M059J (cell line): ENCODE data around the gene FYN. TPM values are rescaled to one million over a fixed set of nuclear protein-coding genes. Genes with fewer than 3 reads are reported as not detected.
"Not testable (repeated sequence)": the region's sequence is repeated elsewhere in the genome, so short reads cannot be mapped to it uniquely, and the experiment has no call there.

ENCODE experiments used
- DNase-seq: peaks from one replicate; pipeline ENCODE4 v3.0.0-alpha.2; 2012; ENCODE audit warnings: low read depth
- total RNA-seq: library from RNA; depleted of rRNA; stranded (reverse); fragments of >200 nt; shearing (Covaris generic); gene quantifications from 2 replicates; pipeline ENCODE4 v1.2.3, GENCODE V29; 2014

Gene FYN
- total RNA-seq, 1 experiment from 2014 or later, result 63.4 TPM

DNA sequence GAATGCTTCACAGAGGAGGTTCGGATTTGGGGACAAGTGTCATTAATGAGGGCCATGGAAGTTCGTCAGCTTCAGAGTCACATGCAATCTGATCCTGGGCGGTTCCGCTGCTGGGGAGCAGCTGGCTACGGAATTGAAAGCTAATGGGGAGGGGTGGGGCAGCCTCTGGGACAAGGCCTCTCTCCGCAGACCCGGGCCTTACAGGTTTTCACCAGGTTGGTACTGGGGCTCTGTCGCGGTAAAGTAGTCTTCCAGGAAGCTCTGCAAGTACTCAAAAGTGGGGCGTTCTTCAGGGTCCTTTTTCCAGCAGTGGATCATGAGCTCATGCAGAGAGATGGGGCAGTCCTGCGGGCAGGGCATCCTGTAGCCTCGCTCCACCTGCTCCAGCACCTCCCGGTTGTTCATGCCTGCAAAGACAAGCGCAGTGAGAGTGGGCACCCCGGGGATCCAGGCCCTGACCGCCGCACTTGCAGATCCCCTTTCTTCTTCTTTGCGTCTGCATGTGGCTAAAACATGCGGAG lies 211.7 kb downstream of the FYN start:
- no peak for DNase-seq

DNA sequence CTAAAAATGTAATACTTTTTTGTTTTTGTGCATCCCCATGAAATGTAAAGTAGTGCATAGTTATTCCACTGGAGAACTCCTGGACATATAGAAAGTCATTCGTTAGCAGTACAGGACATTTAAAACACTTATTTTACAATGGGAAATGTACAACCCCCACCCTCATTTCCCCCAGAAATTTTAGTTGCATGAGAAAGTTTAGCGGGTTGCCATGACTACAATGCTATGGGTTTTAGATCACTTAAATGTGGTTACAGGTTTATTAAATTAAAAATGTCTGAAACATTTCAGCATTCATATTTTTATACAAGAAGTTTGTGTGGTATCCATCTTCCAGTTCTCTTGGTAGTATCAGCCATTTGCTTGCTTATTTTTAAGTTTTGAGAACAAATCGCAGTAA lies 212.7 kb downstream of the FYN start:
- no peak for DNase-seq

DNA sequence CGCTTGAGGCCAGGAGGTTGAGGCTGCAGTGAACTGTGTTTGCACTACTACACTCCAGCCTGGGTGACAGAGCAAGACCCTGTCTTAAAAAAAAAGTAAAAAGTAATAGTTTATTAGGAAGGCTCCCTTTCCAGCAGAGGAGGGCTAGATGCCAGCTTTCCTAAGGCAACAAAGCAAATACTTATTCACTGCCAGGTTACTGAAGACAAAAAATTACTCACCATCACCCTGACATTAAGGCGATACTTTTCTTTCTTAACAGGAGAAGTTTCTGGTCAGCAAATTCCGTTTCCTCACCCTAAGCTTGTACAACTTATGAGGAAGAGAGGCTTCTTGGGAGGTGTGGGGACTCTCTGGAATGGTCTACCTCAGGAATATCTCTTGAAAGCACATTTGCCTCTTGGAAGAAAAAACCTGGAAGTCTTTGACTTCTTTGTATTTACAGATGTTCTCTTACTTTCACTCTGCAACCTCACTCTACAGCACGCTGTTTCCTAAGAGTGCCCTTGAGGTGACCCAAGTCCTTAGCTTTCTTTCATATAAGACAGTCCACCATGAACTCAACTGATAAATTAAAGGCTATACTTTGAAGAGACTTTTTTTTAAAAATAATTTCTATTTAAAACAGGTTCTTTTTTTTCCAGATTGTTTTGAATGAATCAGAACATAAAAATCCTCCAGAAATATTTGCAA lies 214.6 kb downstream of the FYN start:
- peak; percentile 78 for DNase-seq

DNA sequence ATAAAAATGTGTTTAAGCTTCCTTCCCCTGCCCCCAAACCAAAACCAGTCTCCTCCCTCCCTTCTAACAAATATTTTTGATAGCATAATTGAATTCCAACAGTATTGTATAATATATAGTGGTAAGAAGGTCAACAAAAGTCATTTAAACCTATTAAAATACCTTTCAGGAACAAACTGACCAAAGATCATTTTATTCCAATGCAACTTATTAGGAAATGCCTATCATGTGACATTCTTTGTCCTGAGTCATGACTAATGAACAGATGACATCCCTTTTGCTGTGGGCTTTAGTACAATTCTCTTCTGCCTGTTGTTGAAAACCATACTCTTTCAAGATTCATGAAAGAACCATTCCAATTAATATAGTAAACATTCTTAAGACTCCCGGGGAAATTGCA lies 216.1 kb downstream of the FYN start:
- DNase-seq, result peak; percentile 78

DNA sequence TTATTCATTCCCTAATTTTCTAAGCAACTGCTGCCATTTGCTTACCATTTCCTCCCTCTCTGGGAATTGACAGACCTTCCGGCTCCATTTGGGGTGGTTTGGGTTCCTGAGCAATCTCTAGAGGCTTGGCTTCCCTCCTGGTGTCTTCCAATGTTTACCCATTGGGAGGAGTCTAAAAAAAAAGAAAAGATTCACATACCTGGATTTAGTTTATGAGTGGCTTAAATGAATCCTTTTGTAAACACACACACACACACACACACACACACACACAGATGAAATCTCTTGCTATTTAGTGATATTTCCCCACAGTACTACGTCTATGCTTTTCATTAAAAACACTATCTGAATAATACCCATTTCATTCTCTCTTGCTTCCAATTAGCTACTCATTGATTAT lies 219.3 kb downstream of the FYN start:
- peak; percentile 40 for DNase-seq

DNA sequence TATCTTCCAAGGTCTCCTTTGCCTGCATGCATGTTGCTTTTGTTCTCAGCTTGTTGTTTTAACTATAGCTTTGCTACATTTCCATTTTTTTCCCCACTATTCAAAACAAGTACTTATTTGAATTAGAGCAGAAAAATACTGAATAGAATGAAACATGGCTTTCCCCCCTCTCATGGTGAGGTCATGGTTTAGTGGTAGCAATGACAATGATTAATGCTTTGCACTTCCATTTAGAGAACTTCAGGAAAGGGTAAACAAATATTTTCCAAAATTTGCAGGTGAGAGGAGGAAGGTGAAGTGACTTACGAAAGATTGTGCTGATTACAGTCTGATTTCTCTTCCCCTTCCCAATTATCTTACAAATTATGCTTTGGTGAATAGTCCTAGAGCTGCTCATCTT lies 219.8 kb downstream of the FYN start:
- DNase-seq, result no peak

DNA sequence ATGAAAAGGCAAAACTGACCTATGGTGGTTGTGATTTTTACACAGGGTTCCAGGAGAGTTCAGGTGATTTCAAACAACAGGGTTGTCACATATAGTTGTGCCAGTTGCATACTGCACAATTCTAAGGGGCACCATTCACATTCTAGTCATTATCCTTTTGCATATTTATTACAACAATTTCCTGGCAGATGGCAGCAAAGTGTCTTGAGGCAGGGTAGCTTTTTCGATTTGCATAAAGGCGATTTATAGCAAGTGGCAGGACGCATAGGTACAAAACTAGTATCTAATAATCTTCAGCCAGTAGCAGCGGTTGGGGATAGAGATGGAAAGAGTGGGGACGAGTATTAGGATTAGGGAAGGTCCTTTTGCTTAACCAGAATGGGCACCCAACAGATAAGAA lies 221.1 kb downstream of the FYN start:
- DNase-seq, result no peak

DNA sequence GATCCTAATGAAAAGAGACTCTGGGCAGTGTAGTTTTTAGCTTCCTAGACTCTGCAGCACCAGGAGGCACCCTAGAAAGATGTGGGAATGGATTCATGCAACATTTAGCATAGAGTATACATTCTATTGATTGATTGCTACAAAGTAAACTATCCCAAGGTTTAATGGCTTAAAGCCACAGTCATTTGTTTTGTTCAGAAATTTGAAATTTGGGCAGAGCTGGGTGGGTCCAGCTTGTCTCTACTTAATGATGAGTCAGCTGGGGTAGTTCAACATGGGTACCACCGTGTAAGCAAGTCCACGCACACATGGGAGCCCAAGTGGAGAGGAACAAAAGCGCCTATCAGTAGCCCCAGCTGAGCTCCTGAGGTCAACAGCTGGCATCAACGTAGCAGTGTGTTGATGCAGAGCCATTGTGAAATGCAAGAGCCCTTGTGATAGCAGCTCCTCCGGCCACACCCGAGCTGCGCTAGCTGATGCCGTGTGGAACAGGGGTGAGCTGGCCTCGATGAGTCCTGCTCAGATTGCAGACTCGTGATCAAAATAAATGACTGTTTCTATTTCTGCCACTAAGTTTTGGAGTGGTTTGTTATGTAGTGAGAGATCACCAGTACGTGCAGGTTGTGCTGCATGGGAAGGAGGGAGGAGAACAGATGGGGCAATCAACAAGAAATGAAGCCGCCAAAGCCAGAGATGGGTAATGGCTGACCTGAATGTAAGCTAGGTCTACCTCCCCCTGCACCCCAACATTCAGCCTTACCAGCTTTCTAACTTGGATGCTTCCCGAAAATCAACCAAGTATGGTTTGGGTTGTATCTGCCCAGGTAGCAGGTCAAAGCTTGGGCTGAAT lies 221.8 kb downstream of the FYN start:
- DNase-seq, result no peak

DNA sequence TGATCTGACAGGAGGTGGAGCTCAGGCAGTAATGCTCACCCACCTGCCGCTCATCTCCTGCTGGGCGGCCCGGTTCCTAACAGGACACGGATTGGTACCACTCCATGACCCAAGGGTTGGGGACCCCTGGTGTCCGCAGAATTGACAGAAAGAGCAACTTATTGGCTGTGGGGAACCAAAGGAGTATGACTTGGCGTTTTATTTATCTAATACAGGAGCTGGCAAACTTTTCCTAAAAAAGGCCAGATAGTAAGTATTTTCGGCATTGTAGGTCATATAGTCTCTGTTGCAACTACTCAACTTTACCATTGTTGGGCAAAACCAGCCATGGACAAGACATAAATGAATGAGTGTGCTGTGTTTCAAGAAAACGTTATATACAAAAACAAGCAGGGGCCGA lies 223.2 kb downstream of the FYN start:
- no peak for DNase-seq

DNA sequence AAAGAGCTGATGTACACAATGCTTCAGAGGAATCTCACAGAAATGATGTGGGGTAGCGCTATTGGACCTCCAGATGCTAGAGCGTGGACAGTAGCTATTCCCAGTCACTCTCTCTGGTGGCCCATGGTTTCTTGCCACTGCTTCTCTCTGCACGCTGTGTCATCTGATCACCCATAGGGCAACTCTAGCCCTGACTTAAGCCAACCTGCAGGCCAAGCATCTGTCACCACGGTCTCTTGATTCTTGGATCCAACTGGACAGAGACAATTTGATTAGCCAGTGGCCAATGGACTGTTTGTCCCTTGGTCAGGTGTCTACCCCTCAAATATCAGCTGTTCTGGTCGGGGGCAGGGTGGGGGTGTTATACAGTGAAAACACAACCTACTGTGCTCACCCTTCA lies 225.2 kb downstream of the FYN start:
- DNase-seq, result no peak

DNA sequence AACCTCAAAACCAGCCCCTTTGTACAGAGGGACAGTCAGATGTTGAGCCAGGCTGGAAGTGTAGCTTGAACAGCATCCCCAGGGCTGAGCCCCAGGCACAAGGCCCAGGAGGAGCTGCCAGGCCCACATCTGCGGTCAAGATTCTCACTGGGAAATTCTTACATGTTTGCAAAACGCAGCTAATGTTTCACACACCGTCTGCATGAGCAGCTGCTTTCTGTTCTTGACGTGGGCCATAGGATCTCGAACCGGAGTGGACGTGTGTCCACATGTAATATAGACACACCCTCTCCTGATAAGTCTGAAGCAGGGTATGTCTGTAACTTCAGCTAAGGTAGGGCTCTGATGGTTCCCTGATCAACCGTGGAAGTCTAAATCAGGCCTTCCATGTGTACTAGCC lies 226.3 kb downstream of the FYN start:
- DNase-seq, result no peak

DNA sequence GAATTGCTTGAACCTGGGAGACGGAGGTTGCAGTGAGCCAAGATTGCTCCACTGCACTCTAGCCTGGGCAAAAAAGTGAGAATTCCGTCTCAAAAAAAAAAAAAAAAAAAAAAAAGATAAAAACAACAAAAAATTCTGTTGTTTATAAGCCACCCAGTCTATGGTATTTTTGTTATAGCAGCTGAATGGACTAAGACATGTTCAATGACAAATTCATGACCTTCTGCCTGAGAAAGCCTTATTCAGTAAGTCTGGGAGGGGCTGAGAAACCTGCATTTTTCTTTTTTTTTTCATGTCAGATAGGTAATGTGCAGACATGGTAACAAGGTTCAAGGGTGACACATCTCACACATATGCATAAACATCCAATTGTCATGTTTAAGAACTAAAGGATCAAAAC lies 227.2 kb downstream of the FYN start:
- DNase-seq, result no peak

DNA sequence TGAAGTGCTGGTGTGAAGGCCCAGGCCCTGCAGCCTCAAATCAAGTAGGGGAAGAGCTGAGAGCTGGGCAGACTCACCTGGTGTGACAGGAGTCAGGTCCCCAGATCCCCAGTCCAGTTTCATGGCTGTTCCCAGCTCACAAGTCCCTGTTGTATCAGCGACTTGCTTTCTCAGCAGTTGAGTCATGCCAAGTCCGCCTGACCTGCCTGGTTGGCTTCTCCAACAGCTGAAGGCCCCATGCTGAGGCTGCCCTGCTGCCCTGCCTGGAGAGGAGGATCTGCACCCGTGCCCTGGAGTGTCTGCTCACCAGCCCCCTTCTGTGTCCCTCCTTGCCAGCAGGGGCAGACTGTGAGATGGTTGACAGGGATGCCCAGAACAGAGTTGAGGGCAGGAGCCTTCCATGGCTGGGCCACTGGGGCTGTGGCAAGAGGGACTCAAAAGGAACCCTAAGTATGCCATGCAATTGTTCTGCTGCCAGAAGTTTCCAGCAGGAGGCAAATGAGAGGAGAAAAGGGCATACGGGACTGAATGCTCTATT lies 228.3 kb downstream of the FYN start:
- DNase-seq, result no peak

DNA sequence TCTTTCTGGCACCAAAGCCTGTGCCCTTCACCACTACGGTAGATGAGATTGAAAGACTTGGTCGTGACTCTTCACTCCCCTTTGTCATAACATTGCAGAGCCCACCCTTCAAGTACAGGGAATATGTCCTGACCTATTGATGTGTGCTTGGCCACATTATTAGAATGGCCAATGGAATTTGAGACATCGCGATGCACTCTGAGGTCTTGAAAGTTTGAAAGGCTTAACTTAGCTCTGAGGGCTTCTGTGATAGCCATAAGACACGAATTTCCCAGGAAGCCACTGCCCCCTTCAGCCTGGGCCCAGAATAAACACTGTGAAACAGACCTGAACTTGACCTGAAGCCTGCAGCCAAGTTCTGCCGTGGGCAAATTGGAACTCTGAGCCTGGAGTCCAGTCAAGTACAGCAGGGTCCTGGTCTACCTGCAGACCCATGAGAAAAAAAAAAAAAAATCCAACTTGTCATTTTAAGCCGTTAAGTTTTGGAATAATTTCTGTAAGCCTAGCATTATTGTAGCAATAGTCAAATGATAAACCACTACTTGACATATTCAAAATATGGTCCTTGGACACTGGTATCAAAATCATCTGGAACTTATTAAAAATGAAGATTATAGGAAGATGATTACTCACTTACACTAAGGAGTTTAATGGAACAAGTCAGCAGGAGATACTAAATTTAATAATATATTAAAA lies 230.6 kb downstream of the FYN start:
- DNase-seq, result peak; percentile 77

DNA sequence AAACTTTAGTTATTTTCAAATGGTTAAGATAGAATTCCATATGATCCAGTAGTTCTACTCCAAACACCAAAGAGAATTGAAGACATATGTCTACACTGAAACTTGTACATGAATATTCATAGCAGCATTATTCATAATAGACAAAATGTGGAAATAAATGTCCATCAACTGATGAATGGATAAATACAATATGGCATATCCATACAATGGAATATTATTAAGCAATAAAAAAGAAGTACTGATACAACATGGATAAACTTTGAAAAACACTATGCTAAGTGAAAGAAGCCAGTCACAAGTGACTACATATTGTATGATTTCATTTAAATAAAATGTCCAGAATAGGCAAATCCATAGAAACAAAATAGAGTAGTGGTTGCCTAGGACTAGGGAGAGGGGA lies 234.0 kb downstream of the FYN start:
- no peak for DNase-seq

DNA sequence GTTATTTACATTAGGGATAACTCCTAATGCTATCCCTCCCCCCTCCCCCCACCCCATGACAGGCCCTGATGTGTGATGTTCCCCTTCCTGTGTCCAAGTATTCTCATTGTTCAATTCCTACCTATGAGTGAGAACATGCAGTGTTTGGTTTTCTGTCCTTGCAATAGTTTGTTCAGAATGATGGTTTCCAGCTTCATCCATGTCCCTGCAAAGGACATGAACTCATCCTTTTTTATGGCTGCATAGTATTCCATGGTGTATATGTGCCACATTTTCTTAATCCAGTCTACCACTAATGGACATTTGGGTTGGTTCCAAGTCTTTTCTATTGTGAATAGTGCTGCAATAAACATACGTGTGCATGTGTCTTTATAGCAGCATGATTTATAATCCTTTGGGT lies 238.3 kb downstream of the FYN start:
- not testable (repeated sequence) for DNase-seq

DNA sequence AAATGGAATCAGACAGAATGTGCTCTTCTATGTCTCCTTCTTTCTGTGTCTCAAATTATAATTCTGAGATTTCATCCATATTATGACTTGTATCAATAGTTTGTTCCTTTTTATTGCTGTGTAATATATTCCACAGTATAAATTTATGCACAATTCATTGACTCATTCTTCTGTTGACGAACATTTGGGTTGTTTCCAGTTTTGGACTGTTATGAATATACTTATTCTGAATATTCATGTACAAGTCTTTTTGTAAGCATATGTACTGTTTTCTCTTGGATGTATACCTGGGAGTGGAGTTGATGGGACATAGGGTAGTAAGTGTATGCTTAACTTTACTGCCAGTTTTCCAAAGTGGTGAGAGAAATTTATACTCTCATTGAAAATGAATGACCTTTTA lies 239.4 kb downstream of the FYN start:
- DNase-seq, result no peak

DNA sequence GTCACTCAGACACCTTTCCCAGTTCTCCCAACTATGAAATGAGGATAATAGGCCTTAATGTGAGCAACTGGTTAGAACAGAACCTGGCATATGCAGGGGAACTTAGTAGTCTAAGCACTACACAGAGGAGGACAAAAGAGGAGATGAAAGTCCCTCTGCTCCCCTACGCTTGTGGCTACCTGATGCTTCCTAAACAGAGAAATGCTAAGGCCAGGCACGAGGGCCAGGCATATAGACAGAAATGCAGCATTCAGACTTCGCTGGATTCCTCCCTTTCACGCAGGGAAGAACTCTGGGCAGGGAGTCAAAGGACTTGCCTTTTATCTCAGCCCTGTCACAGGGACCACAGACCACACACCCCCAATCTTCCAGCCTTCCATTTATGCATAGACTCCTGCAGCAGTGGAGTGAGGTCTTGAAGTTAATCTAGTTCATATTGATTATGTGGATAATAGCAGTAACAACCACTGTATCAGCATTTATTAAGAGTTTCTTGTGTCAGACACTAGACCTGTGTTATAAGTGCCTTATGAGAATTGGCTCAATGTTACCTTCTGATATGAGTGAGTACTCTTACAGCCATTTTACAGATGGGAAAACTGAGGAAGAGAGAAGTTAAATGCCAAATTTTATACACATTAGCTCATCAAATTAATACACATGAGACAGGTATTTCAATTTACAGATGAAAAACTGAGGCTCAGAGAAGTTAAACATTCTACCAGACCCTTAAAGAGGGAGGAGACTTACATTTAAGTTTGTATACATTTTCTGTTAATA lies 240.6 kb downstream of the FYN start:
- no peak for DNase-seq

DNA sequence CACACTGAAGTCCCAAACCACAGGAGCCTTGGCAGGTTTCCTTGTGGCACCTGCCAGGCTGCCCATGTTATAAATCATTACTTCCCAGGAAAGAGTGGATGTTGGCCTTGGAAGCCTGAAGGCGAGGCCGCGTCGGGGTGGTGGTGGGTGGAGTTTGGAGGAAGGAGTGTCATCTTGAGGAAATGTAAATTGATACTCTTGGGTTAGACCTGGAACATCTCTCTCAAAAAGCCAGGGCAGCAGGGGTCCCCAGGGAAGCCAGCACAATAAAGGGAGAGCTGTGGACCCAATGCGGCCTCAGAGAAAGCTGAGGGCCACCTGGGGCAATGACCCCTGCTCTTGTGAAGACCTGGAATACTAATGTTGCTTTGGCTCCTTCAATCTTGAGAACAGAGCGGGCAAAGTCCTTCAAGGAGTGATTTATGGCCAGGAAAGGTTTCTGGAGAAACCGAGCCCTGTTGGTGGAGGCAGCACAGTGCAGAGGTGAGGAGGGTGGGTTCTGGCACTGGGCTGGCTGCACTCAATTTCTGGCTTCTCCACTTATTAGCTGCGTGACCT lies 241.3 kb downstream of the FYN start:
- DNase-seq, result peak; percentile 67

DNA sequence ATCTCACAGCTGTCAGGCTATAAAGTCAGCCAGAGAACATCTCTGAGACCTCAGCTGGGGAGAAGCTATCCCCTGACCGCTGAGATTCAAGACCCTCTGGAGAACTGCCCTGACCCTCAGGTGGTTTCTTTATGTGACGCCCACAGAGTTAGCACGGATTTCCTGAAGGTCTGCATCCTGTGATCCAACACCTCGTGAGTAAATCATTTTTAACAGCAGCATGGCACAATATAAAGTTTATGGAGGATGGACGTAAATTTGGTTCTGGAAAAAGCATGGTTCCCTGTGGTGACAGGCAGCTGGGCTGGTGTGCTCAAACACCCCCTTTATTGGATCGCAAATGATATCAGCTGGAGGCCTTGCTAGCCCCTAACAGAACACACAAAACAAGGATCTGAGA lies 242.2 kb downstream of the FYN start:
- DNase-seq, result no peak
